GM12864 (cell line): ENCODE measurements around the gene CERS6.

ENCODE experiments used
- DNase-seq: peaks from one replicate; pipeline ENCODE4 v3.0.0-alpha.2; 2011; ENCODE audit warnings: low read depth
- H3K4me3 ChIP-seq: 2 replicates; pipeline ENCODE4 v1.5.1; 2011; ENCODE audit warnings: mild to moderate bottlenecking, low read depth, low read length, control low read depth
- CTCF ChIP-seq: IDR thresholded peaks from 2 replicates; pipeline ENCODE4 v1.5.1; 2011; ENCODE audit warnings: low read depth, mild to moderate bottlenecking, moderate library complexity, low read length, control low read depth, inconsistent platforms; ENCODE audit errors: missing control alignments

Gene CERS6

GRCh38 chr2:168712053-168712452 lies 256.0 kb downstream of the CERS6 start:
- DNase-seq = peak; percentile 71
- peak; percentile 63 for TF ChIP-seq CTCF
- H3K4me3 ChIP-seq = no peak overlapping the region

- no peak for TF ChIP-seq CTCF
- DNase-seq = no peak
- no peak overlapping the region for H3K4me3 ChIP-seq
These were observed 257.3 kb downstream of the CERS6 start for GRCh38 chr2:168713325-168713724.

- H3K4me3 ChIP-seq = no peak overlapping the region
- no peak for TF ChIP-seq CTCF
- no peak for DNase-seq
These were observed 259.8 kb downstream of the CERS6 start for GRCh38 chr2:168715849-168716248.

GRCh38 chr2:168716839-168717238 lies 260.8 kb downstream of the CERS6 start:
- H3K4me3 ChIP-seq = no peak overlapping the region
- DNase-seq = no peak
- no peak for TF ChIP-seq CTCF

- no peak for TF ChIP-seq CTCF
These were observed 261.9 kb downstream of the CERS6 start for GRCh38 chr2:168717790-168718502.

GRCh38 chr2:168718622-168719021 lies 262.6 kb downstream of the CERS6 start:
- no peak for DNase-seq
- H3K4me3 ChIP-seq = no peak overlapping the region
- TF ChIP-seq CTCF = no peak

More at GRCh38 chr2:168717790-168718502, 261.9 kb downstream of the CERS6 start:
- no peak for DNase-seq
- H3K4me3 ChIP-seq = no peak overlapping the region

GRCh38 chr2:168719446-168719845 lies 263.4 kb downstream of the CERS6 start:
- no peak for DNase-seq
- TF ChIP-seq CTCF = no peak
- no peak overlapping the region for H3K4me3 ChIP-seq
